SJSA1 (cell line): Measurements from ENCODE around the gene UROC1. TPM values are rescaled to one million over a fixed set of nuclear protein-coding genes. Genes with fewer than 3 reads are reported as not detected.

ENCODE experiments used
- DNase-seq, 2 experiments: peaks; one replicate each; pipeline ENCODE4 v3.0.0-alpha.2; 2015 to 2020; ENCODE audit warnings: low spot score in 2 of 2, low read depth in 1 of 2
- H3K27ac ChIP-seq: fragments of 250-450 bp; sonication (Bioruptor Pico); 2 replicates; pipeline ENCODE4 v1.5.1; 2020; ENCODE audit warnings: mild to moderate bottlenecking, moderate library complexity
- H3K27me3 ChIP-seq: fragments of 250-450 bp; sonication (Bioruptor Pico); replicated peaks from 2 replicates; pipeline ENCODE4 v1.5.1; 2020; ENCODE audit warnings: mild to moderate bottlenecking, moderate library complexity
- H3K36me3 ChIP-seq: fragments of 250-450 bp; sonication (Bioruptor Pico); 2 replicates; pipeline ENCODE4 v1.5.1; 2020; ENCODE audit warnings: mild to moderate bottlenecking
- H3K4me1 ChIP-seq: fragments of 250-450 bp; sonication (Bioruptor Pico); replicated peaks from 2 replicates; pipeline ENCODE4 v1.6.1; 2021; ENCODE audit warnings: mild to moderate bottlenecking
- H3K4me3 ChIP-seq: fragments of 250-450 bp; sonication (Bioruptor Pico); 2 replicates; pipeline ENCODE4 v1.5.1; 2020; ENCODE audit warnings: mild to moderate bottlenecking
- H3K9me3 ChIP-seq: fragments of 250-450 bp; sonication (Bioruptor Pico); replicated peaks from 2 replicates; pipeline ENCODE4 v1.5.1; 2020; ENCODE audit warnings: mild to moderate bottlenecking
- total RNA-seq: library from RNA; depleted of rRNA; stranded (reverse); fragments of >200 nt; shearing (Covaris generic); gene quantifications from 2 replicates; pipeline ENCODE4 v1.2.3, GENCODE V29; 2014

Gene UROC1
- total RNA-seq, 1 experiment from 2014 or later: not detected

- Histone ChIP-seq H3K27me3 (peaks cover 28% of the 10 kb centered on the region), H3K9me3 (no peaks in the 10 kb centered on the region)
- DNase-seq: no peak
Observed at GRCh38 chr3:126533506-126533905, 15.9 kb upstream of the UROC1 start.

GRCh38 chr3:126531051-126531330 lies 13.4 kb upstream of the UROC1 start:
- Histone ChIP-seq H3K9me3 (no peaks in the 10 kb centered on the region), H3K27ac (no peak overlapping the region), H3K4me1 (no peaks in the 10 kb centered on the region), H3K27me3 (peaks cover 28% of the 10 kb centered on the region), H3K4me3 (no peak overlapping the region), H3K36me3 (no peaks in the 10 kb centered on the region)
- no peak for DNase-seq

More at GRCh38 chr3:126533506-126533905, 15.9 kb upstream of the UROC1 start:
- Histone ChIP-seq H3K4me1 (no peaks in the 10 kb centered on the region), H3K4me3 (no peak overlapping the region), H3K36me3 (no peaks in the 10 kb centered on the region), H3K27ac (no peak overlapping the region)

GRCh38 chr3:126530171-126531050 lies 12.8 kb upstream of the UROC1 start:
- no peaks in the 10 kb centered on the region for H3K4me1 ChIP-seq
- H3K27me3 ChIP-seq: peaks cover 28% of the 10 kb centered on the region
- H3K9me3 ChIP-seq: no peaks in the 10 kb centered on the region
- no peak overlapping the region for H3K27ac ChIP-seq
- no peak overlapping the region for H3K4me3 ChIP-seq
- H3K36me3 ChIP-seq: no peaks in the 10 kb centered on the region
- DNase-seq: no peak

- no peak for DNase-seq
- no peaks in the 10 kb centered on the region for H3K36me3 ChIP-seq
- no peak overlapping the region for H3K27ac ChIP-seq
- H3K27me3 ChIP-seq: peaks cover 30% of the 10 kb centered on the region
- H3K4me1 ChIP-seq: peaks cover under 1% of the 10 kb centered on the region; the same call in 1 of the 2 replicates
- no peaks in the 10 kb centered on the region for H3K9me3 ChIP-seq
- no peak overlapping the region for H3K4me3 ChIP-seq
Observed at GRCh38 chr3:126529585-126530170, 12.1 kb upstream of the UROC1 start.

- no peaks in the 10 kb centered on the region for H3K36me3 ChIP-seq
- H3K4me3 ChIP-seq: no peak overlapping the region
- no peak for DNase-seq
- peaks cover 36% of the 10 kb centered on the region for H3K27me3 ChIP-seq
- no peak overlapping the region for H3K27ac ChIP-seq
- no peaks in the 10 kb centered on the region for H3K9me3 ChIP-seq
- peaks cover 7% of the 10 kb centered on the region for H3K4me1 ChIP-seq
Observed at GRCh38 chr3:126528800-126529541, 11.4 kb upstream of the UROC1 start.

GRCh38 chr3:126528419-126528799 lies 10.8 kb upstream of the UROC1 start:
- H3K4me3 ChIP-seq: no peak overlapping the region
- no peaks in the 10 kb centered on the region for H3K36me3 ChIP-seq
- H3K27me3 ChIP-seq: peaks cover 34% of the 10 kb centered on the region
- no peaks in the 10 kb centered on the region for H3K9me3 ChIP-seq
- H3K4me1 ChIP-seq: peaks cover 10% of the 10 kb centered on the region
- DNase-seq: no peak
- no peak overlapping the region for H3K27ac ChIP-seq

GRCh38 chr3:126527455-126528211 lies 10.1 kb upstream of the UROC1 start:
- Histone ChIP-seq H3K4me1 (peaks cover 10% of the 10 kb centered on the region), H3K36me3 (no peaks in the 10 kb centered on the region), H3K27me3 (peaks cover 30% of the 10 kb centered on the region), H3K9me3 (no peaks in the 10 kb centered on the region), H3K27ac (no peak overlapping the region), H3K4me3 (no peak overlapping the region)
- no peak for DNase-seq

GRCh38 chr3:126527006-126527405 lies 9.4 kb upstream of the UROC1 start:
- Histone ChIP-seq H3K4me3 (no peak overlapping the region), H3K9me3 (no peaks in the 10 kb centered on the region), H3K27ac (no peak overlapping the region), H3K4me1 (peaks cover 10% of the 10 kb centered on the region), H3K27me3 (peaks cover 24% of the 10 kb centered on the region), H3K36me3 (no peaks in the 10 kb centered on the region)
- no peak for DNase-seq

GRCh38 chr3:126526668-126527005 lies 9.1 kb upstream of the UROC1 start:
- Histone ChIP-seq H3K36me3 (no peaks in the 10 kb centered on the region), H3K27ac (no peak overlapping the region), H3K4me3 (no peak overlapping the region), H3K9me3 (no peaks in the 10 kb centered on the region), H3K4me1 (peaks cover 10% of the 10 kb centered on the region), H3K27me3 (peaks cover 21% of the 10 kb centered on the region)
- DNase-seq: no peak

- DNase-seq: no peak
- Histone ChIP-seq H3K27ac (no peak overlapping the region), H3K27me3 (peaks cover 17% of the 10 kb centered on the region), H3K36me3 (no peaks in the 10 kb centered on the region), H3K4me1 (peaks cover 10% of the 10 kb centered on the region), H3K4me3 (no peak overlapping the region), H3K9me3 (no peaks in the 10 kb centered on the region)
Observed at GRCh38 chr3:126525853-126526667, 8.5 kb upstream of the UROC1 start.

- Histone ChIP-seq H3K27ac (no peak overlapping the region), H3K4me3 (no peak overlapping the region), H3K9me3 (no peaks in the 10 kb centered on the region), H3K4me1 (peaks cover 10% of the 10 kb centered on the region), H3K27me3 (peaks cover 17% of the 10 kb centered on the region), H3K36me3 (no peaks in the 10 kb centered on the region)
- DNase-seq: no peak
Observed at GRCh38 chr3:126525091-126525852, 7.7 kb upstream of the UROC1 start.

- no peaks in the 10 kb centered on the region for H3K9me3 ChIP-seq
- peaks cover 10% of the 10 kb centered on the region for H3K4me1 ChIP-seq
- H3K4me3 ChIP-seq: peak overlapping the region; percentile 19
- no peak for DNase-seq
- H3K27ac ChIP-seq: no peak overlapping the region
- H3K27me3 ChIP-seq: peaks cover 17% of the 10 kb centered on the region
- H3K36me3 ChIP-seq: no peaks in the 10 kb centered on the region
Observed at GRCh38 chr3:126524429-126524988, 6.9 kb upstream of the UROC1 start.
